Measurements from ENCODE around the gene GPR22. TPM values are rescaled to one million over a fixed set of nuclear protein-coding genes. Genes with fewer than 3 reads are reported as not detected.

The GPR22 gene
- total RNA-seq, 1 donor, result not detected

- DNase-seq (ENCODE audit: low read depth), result peak; percentile 58
- TF ChIP-seq CTCF (IDR thresholded peaks at IDR 0.05; ENCODE audit: insufficient read depth, low read length), result no peak
- H3K4me3 ChIP-seq (ENCODE audit: low read depth, low read length), result no peak overlapping the region
These were observed 28.1 kb upstream of the GPR22 start for GRCh38 chr7:107441581-107442422.

DNA sequence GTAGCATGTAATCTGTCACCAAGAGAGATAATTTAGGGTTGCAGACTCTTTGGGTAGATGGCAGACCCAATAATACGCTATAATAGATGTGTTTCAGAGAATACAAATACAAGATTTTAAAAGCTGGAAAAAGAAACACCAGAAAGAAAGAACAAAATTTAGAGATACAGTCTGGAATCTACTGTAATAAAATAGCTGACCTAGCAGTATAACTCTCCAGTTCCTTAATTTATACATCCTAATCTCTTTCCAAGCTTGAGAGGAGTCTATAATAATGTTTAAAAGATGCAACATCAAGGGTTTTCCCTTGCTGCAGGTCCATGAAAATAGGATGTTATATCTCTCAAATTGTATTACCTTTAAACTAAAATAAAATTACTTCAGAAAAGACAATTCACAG lies 27.2 kb upstream of the GPR22 start:
- no peak for DNase-seq (ENCODE audit: low read depth)
- no peak for TF ChIP-seq CTCF (IDR thresholded peaks at IDR 0.05; ENCODE audit: insufficient read depth, low read length)
- H3K4me3 ChIP-seq (ENCODE audit: low read depth, low read length), result no peak overlapping the region

DNA sequence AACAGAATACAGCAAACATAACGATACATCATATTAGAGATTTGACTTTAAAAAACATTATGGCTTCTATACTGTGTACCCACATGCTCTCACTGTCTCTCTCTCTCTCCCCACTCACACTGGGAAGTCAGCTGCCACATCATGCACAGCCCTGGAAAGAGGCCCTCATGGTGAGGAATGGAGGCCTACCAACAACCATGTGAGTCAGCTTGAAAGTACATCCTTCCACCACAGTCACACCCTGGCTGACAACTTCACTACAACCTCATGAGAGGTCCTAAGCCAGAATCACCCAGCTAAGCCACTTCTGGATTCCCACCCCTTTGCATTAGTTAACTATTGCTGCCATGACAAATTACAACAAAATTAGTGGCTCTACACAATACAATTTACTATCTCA lies 23.3 kb upstream of the GPR22 start:
- no peak for TF ChIP-seq CTCF (IDR thresholded peaks at IDR 0.05; ENCODE audit: insufficient read depth, low read length)
- DNase-seq (ENCODE audit: low read depth), result peak; percentile 54
- H3K4me3 ChIP-seq (ENCODE audit: low read depth, low read length), result no peak overlapping the region

DNA sequence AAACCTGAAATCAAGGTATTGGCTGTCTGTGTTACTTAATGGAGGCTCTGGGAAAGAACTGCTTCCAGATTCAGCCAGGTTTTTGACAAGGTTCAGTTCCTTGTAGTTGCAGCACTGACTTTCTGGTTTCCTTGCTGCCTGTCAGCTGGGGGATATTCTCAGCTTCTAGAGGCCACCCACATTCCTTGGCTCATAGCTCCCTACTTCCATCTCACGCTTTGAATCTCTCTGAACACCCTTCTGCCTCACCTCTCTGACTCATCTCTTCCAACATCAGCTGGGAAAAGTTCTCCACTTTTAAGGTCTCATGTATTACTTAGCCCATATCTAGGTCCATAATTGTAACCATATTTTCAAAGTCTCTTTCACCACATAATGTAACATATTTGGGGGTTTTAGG lies 22.9 kb upstream of the GPR22 start:
- TF ChIP-seq CTCF (IDR thresholded peaks at IDR 0.05; ENCODE audit: insufficient read depth, low read length), result no peak
- peak; percentile 54 for DNase-seq (ENCODE audit: low read depth)
- H3K4me3 ChIP-seq (ENCODE audit: low read depth, low read length), result no peak overlapping the region

DNA sequence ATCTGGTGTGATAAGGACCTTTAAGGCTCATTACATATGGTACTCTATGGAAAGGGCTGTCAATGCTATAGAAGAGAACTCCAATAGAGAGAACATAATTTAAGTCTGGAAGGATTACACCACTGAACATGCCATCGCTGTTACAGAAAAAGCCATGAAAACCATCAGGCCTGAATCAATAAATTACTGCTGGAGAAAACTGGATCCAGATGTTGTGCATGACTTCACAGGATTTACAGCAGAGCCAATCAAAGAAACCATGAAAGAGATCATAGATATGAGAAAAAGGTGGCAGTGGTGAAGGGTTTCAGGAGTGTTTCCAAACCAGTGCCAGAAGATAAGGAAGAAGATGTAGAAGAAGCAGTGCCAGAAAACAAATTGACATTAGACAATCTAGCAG lies 18.9 kb upstream of the GPR22 start:
- no peak for DNase-seq (ENCODE audit: low read depth)
- no peak overlapping the region for H3K4me3 ChIP-seq (ENCODE audit: low read depth, low read length)
- TF ChIP-seq CTCF (IDR thresholded peaks at IDR 0.05; ENCODE audit: insufficient read depth, low read length), result no peak

DNA sequence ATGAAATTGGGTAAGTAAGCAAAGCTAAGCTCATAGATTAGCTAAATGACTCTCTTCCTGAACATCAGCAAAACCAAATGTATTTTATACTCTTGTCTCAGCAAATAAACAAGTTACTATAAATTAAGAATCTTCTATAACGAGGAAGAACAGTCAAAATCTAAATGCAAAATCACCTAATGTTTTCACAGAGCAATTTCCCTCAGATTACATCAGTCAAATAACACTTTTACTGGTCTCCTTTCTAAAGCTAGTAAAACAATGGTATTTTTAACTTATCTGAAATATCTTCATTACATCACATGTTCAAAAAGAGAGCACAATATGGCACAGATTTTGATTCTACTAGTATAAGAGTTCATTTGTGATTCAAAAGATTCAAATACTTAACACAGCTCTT lies 16.5 kb upstream of the GPR22 start:
- no peak overlapping the region for H3K4me3 ChIP-seq (ENCODE audit: low read depth, low read length)
- DNase-seq (ENCODE audit: low read depth), result peak; percentile 51
- TF ChIP-seq CTCF (IDR thresholded peaks at IDR 0.05; ENCODE audit: insufficient read depth, low read length), result no peak
